ENCODE results near the gene PLCH1. TPM values are rescaled to one million over a fixed set of nuclear protein-coding genes. Genes with fewer than 3 reads are reported as not detected.

PLCH1 gene
- total RNA-seq, 6 experiments from 2014 or later: 0.07 to 0.25 (median 0.17) TPM

DNA sequence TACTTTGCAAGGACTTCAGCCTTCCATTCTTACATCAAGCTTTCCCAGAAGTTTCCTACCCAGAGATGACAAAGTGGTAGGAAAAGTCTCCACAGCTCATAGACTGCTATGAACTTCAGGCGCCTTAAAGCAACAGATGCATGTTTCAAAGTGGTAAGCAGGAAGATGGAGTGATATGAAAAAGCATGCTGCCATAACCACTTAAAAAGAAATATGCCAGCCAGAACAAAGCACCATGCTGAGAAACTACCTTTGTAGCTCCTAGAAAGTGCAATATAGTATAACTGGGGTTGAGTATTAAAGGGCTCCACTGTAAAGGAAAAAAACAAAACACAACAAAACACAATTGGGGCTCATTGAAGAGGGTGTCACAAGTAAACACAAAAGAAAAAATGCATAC lies 259.0 kb downstream of the PLCH1 start:
- intact Hi-C loops (cut with DNase I): no loop called here
- Histone ChIP-seq H3K36me3 (no peaks in the 10 kb centered on the region), H3K27ac (no peak overlapping the region), H3K9me3 (no peaks in the 10 kb centered on the region), H3K4me1 (no peaks in the 10 kb centered on the region), H3K27me3 (no peaks in the 10 kb centered on the region), H3K4me3 (no peak overlapping the region)
- no peak for DNase-seq
- TF ChIP-seq CTCF (IDR thresholded peaks at IDR 0.05) (no peak), POLR2A (IDR thresholded peaks at IDR 0.05) (no peak)
- WGBS (ENCODE audit: insufficient coverage, low coverage, low lambda C conversion rate, missing lambda C conversion rate): 60% methylated on average over 1 of the region's 1 CpG
- ATAC-seq: no peak

GRCh38 chr3:155481591-155481990 lies 263.3 kb downstream of the PLCH1 start:
- intact Hi-C loops (cut with DNase I): no loop called here
- Histone ChIP-seq H3K4me1 (no peaks in the 10 kb centered on the region), H3K27ac (no peak overlapping the region), H3K9me3 (no peaks in the 10 kb centered on the region), H3K36me3 (no peaks in the 10 kb centered on the region), H3K27me3 (no peaks in the 10 kb centered on the region), H3K4me3 (no peak overlapping the region)
- TF ChIP-seq POLR2A (IDR thresholded peaks at IDR 0.05) (no peak), CTCF (IDR thresholded peaks at IDR 0.05) (no peak)
- ATAC-seq (no peak), DNase-seq (no peak)
- 83% methylated on average over 2 of the region's 2 CpGs for WGBS (ENCODE audit: insufficient coverage, low coverage, low lambda C conversion rate, missing lambda C conversion rate)

DNA sequence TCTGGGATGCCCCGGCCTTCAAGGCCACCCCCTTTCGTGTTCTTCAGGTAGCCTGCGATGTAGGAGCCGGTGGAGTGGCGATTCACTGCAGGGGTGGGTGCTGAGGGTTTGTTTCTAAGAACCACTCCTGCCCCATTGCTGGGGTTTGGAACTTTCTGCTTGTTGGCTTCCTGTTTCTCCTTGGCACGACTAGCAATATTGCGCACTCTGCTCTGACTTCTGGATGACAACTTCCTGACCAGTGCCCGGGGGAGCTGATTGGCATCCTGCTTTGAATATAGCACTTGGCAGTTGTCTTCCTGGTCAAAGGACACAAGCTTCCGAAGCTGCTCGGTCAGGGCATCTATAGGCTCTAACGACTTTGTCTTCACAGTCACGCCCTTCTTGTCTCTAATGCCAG lies 263.8 kb downstream of the PLCH1 start:
- Histone ChIP-seq H3K4me1 (no peaks in the 10 kb centered on the region), H3K4me3 (no peak overlapping the region), H3K36me3 (no peaks in the 10 kb centered on the region), H3K27ac (no peak overlapping the region), H3K27me3 (no peaks in the 10 kb centered on the region), H3K9me3 (no peaks in the 10 kb centered on the region)
- DNase-seq (no peak), ATAC-seq (no peak)
- intact Hi-C loops (cut with DNase I): no loop called here
- 76% methylated on average over 8 of the region's 12 CpGs for WGBS (ENCODE audit: insufficient coverage, low coverage, low lambda C conversion rate, missing lambda C conversion rate)
- TF ChIP-seq POLR2A (IDR thresholded peaks at IDR 0.05) (no peak), CTCF (IDR thresholded peaks at IDR 0.05) (no peak)

DNA sequence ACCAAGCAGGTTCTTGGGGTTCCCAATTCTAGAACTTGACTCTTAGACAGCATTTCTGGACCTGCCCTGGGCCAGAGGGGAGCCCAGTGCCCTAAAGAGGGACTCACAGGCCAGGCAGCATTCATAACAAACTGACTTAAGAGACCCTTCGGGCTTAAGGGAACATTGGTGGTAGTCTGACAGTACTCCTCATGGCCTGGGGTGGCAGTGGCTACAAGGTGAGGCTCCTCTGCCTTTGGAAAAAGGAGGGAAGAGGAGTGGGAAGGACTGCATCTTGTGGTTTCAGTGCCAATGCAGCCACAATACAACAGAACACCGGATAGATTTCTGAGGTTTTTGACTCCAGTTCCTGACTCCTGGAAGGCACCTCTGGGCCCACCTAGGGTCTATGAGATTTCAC lies 279.2 kb downstream of the PLCH1 start:
- Histone ChIP-seq H3K4me1 (no peaks in the 10 kb centered on the region), H3K27me3 (no peaks in the 10 kb centered on the region), H3K36me3 (no peaks in the 10 kb centered on the region), H3K4me3 (no peak overlapping the region), H3K27ac (no peak overlapping the region), H3K9me3 (no peaks in the 10 kb centered on the region)
- WGBS (ENCODE audit: insufficient coverage, low coverage, low lambda C conversion rate, missing lambda C conversion rate): 100% methylated on average over 1 of the region's 2 CpGs
- intact Hi-C loops (cut with DNase I): no loop called here
- no peak for ATAC-seq
- no peak for DNase-seq
- no peak for TF ChIP-seq POLR2A (IDR thresholded peaks at IDR 0.05)
- no peak for TF ChIP-seq CTCF (IDR thresholded peaks at IDR 0.05)

DNA sequence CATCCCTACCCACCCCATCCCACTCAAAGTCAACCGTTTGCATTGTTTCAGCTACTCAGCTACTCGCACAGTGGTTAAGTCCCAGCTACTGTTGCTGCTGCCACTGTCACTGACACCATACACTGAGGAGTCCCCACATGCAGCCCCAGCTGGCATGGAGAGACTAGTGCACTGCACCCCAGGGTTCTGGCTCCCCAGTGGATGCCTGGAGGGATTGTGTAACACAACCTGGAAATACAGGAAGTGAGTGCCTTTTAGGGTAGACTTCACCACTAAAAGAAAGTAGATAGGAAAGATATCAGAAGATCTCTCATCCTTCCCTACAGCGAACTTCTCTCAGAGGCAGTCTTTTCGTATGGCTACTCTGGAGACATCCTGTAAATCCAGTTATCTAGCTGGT lies 282.2 kb downstream of the PLCH1 start:
- no peak overlapping the region for H3K27ac ChIP-seq
- DNase-seq: no peak
- 51% methylated on average over 3 of the region's 4 CpGs for WGBS (ENCODE audit: insufficient coverage, low coverage, low lambda C conversion rate, missing lambda C conversion rate)
- no peak for TF ChIP-seq POLR2A (IDR thresholded peaks at IDR 0.05)
- TF ChIP-seq CTCF (IDR thresholded peaks at IDR 0.05): no peak
- H3K9me3 ChIP-seq: no peaks in the 10 kb centered on the region
- no peaks in the 10 kb centered on the region for H3K4me1 ChIP-seq
- intact Hi-C loops (cut with DNase I): no loop called here
- ATAC-seq: no peak
- H3K27me3 ChIP-seq: no peaks in the 10 kb centered on the region
- H3K36me3 ChIP-seq: no peaks in the 10 kb centered on the region
- no peak overlapping the region for H3K4me3 ChIP-seq

All from right lobe of liver (tissue), 6 donors.